ENCODE measurements around the gene FADS1. TPM values are rescaled to one million over a fixed set of nuclear protein-coding genes. Genes with fewer than 3 reads are reported as not detected.

The FADS1 gene
- total and polyA plus RNA-seq, 2 donors (not counting 3 experiments of a cell fraction or from before 2014, with no cell fraction given): 110 to 121 TPM

GRCh38 chr11:61820174-61820573 lies 3.4 kb upstream of the FADS1 start:
- no TSS peak for BruUV-seq (replicated peaks)
- Histone ChIP-seq H4K20me1 (replicated peaks; ENCODE audit: control insufficient read depth, extremely low read depth, insufficient read depth, low read length) (no peaks in the 10 kb centered on the region), H3K79me2 (ENCODE audit: control insufficient read depth, insufficient read depth, low read length) (peaks cover 19% of the 10 kb centered on the region), H3K36me3 (ENCODE audit: control insufficient read depth in 2 of 2, extremely low read depth in 1 of 2, insufficient read depth in 2 of 2, low read length in 2 of 2) (peaks cover 0 to 2% of the 10 kb centered on the region in 2 experiments), H3K4me1 (ENCODE audit: control insufficient read depth, extremely low read depth, insufficient read depth, low read length) (peaks cover 15% of the 10 kb centered on the region), H3K4me3 (replicated peaks in 1 of 3; ENCODE audit: insufficient read depth in 1 of 3, low read depth in 1 of 3, low read length in 3 of 3) (no peak overlapping the region), H3K27ac (ENCODE audit: insufficient read depth, low read depth, low read length) (no peak overlapping the region), H3K4me2 (ENCODE audit: insufficient read depth, low read length) (no peak overlapping the region), H2AFZ (ENCODE audit: low read depth, low read length) (no peak overlapping the region), H3K27me3 (ENCODE audit: control insufficient read depth in 2 of 2, insufficient read depth in 2 of 2, low read length in 2 of 2) (no peaks in the 10 kb centered on the region), H3K9me3 (replicated peaks; ENCODE audit: control insufficient read depth, insufficient read depth, low read length) (no peaks in the 10 kb centered on the region), H3K9me1 (replicated peaks; ENCODE audit: control insufficient read depth, extremely low read depth, insufficient read depth, low read length) (no peaks in the 10 kb centered on the region), H3K9ac (replicated peaks; ENCODE audit: extremely low read depth, insufficient read depth, low read length) (no peak overlapping the region)
- POLR2A ChIA-PET: no interaction called here
- FAIRE-seq (no peak), DNase-seq (ENCODE audit: low read depth, low spot score) (no peak)
- intact Hi-C loops (cut with micrococcal nuclease) (no loop called here), dilution Hi-C loops (cut with MboI; ENCODE audit: extremely low pct_ligation_motif_present, low sequenced_read_pairs) (no loop called here)
- peak; percentile 15 for TF ChIP-seq JUN (IDR thresholded peaks at IDR 0.05; ENCODE audit: borderline replicate concordance, insufficient read depth, insufficient read length, low read depth)
- no peak for TF ChIP-seq MYC (IDR thresholded peaks at IDR 0.05; ENCODE audit: low read depth, low read length)
- peak; percentile 34 for TF ChIP-seq FOS (IDR thresholded peaks at IDR 0.05; ENCODE audit: borderline replicate concordance, insufficient read depth, low read length)
- TF ChIP-seq EZH2 (IDR thresholded peaks at IDR 0.05; ENCODE audit: borderline replicate concordance, low read depth, low read length, severe bottlenecking): no peak
- TF ChIP-seq CTCF (IDR thresholded peaks at IDR 0.05; ENCODE audit: extremely low read depth in 1 of 2, insufficient read depth in 1 of 2, low read depth in 1 of 2, low read length in 2 of 2): no peak
- no peak for TF ChIP-seq POLR2AphosphoS5 (IDR thresholded peaks at IDR 0.05; ENCODE audit: insufficient read depth, low read depth, low read length)
- no peak for TF ChIP-seq GATA2 (IDR thresholded peaks at IDR 0.05; ENCODE audit: insufficient read depth, insufficient read length, low read depth, low read length)
- TF ChIP-seq, protein P1, sequence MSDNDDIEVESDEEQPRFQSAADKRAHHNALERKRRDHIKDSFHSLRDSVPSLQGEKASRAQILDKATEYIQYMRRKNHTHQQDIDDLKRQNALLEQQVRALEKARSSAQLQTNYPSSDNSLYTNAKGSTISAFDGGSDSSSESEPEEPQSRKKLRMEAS (IDR thresholded peaks at IDR 0.05; ENCODE audit: insufficient read depth, insufficient read length): no peak
- no peak for TF ChIP-seq POLR2A (IDR thresholded peaks at IDR 0.05; ENCODE audit: low read depth, low read length)
- CTCF ChIA-PET: interaction anchor here (0.9 to 1.1 kb wide), 5 partner anchors 8 to 288 kb away, joined by 3 to 4 read pairs (median 3); partner anchors contain the start of gene FADS2

Data from endothelial cell of umbilical vein (primary cell).